ENCODE results near the gene NAT8L.

DNA sequence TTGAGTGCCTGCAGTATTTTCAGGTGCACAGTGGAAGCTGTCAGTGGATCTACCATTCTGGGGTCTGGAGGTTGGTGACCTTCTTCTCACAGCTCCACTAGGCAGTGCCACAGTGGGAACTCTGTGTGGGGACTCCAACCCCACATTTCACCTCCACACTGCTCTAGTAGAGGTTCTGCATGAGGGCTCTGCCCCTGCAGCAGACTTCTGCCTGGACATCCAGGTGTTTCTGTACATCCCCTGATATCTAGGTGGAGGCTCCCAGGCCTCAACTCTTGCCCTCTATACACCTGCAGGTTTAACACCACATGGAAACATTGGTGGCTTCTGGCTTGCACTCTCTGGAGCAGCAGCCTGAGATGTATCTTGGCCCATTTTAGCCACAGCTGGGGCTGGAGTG, 33.3 kb upstream of the NAT8L start:
- TF ChIP-seq EZH2 (IDR thresholded peaks at IDR 0.05; ENCODE audit: insufficient read depth, low read length): no peak
- TF ChIP-seq, protein P1, sequence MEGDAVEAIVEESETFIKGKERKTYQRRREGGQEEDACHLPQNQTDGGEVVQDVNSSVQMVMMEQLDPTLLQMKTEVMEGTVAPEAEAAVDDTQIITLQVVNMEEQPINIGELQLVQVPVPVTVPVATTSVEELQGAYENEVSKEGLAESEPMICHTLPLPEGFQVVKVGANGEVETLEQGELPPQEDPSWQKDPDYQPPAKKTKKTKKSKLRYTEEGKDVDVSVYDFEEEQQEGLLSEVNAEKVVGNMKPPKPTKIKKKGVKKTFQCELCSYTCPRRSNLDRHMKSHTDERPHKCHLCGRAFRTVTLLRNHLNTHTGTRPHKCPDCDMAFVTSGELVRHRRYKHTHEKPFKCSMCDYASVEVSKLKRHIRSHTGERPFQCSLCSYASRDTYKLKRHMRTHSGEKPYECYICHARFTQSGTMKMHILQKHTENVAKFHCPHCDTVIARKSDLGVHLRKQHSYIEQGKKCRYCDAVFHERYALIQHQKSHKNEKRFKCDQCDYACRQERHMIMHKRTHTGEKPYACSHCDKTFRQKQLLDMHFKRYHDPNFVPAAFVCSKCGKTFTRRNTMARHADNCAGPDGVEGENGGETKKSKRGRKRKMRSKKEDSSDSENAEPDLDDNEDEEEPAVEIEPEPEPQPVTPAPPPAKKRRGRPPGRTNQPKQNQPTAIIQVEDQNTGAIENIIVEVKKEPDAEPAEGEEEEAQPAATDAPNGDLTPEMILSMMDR (IDR thresholded peaks at IDR 0.05; ENCODE audit: insufficient read depth, low read depth, low read length): no peak

Measured in astrocyte (in vitro differentiated cells and primary cell).